Esophagus muscularis mucosa (tissue), 4 donors: ENCODE measurements around the gene LHFPL6. TPM values are rescaled to one million over a fixed set of nuclear protein-coding genes. Genes with fewer than 3 reads are reported as not detected.

Experiments
- DNase-seq: peaks from one replicate; pipeline ENCODE4 v3.0.0-alpha.2; 2017; ENCODE audit errors: extremely low spot score
- H3K27ac ChIP-seq, 4 donors: fragments of 200-600 bp; sonication (generic); replicated peaks in 1 of 4; 1 replicate in 3 of 4; 2 replicates in 1 of 4; pipeline ENCODE4 v1.5.1; 2016 to 2019; ENCODE audit warnings: mild to moderate bottlenecking in 1 of 4
- H3K27me3 ChIP-seq, 4 donors: fragments of 200-600 bp; sonication (generic); one replicate each; pipeline versions ENCODE4 v1.5.1 to v1.6.0; 2016 to 2019
- H3K36me3 ChIP-seq, 4 donors: fragments of 200-600 bp; sonication (generic); one replicate each; pipeline ENCODE4 v1.5.1; 2016 to 2019
- H3K4me1 ChIP-seq, 4 donors: fragments of 200-600 bp; sonication (generic); one replicate each; pipeline ENCODE4 v1.5.1; 2016 to 2019
- H3K4me3 ChIP-seq, 4 donors: fragments of 200-600 bp; sonication (generic); 1 replicate in 2 of 4; 2 replicates in 2 of 4; pipeline ENCODE4 v1.5.1; 2016 to 2019; ENCODE audit warnings: mild to moderate bottlenecking in 4 of 4, moderate library complexity in 1 of 4
- H3K9me3 ChIP-seq, 4 donors: fragments of 200-600 bp; sonication (generic); 1 replicate in 3 of 4; 2 replicates in 1 of 4; pipeline ENCODE4 v1.5.1; 2016 to 2019
- EP300 ChIP-seq: sonication (generic); formaldehyde crosslinking; IDR thresholded peaks from one replicate; pipeline ENCODE4 v1.6.1; 2017; ENCODE audit warnings: antibody characterized with exemption
- POLR2A ChIP-seq: fragments of 450-650 bp; IDR thresholded peaks from one replicate; pipeline ENCODE4 v1.6.1; 2017; ENCODE audit warnings: antibody characterized with exemption, moderate library complexity, mild to moderate bottlenecking, low read depth
- POLR2AphosphoS5 ChIP-seq, 2 donors: sonication (generic); formaldehyde crosslinking; IDR thresholded peaks; one replicate each; pipeline ENCODE4 v1.6.1; 2017; ENCODE audit warnings: antibody characterized with exemption in 2 of 2
- WGBS: methylation state at CpG from one replicate; pipeline ENCODE4 v1.1.5; 2018; 5-methylcytosine and 5-hydroxymethylcytosine counted together
- intact Hi-C: fragments of 100-400 bp; cut with DNase I; formaldehyde crosslinking; loops from one replicate; pipeline ENCODE4 v1.15.1; 2023
- total RNA-seq, 4 donors: library from RNA; depleted of rRNA; stranded (reverse); fragments of >200 nt; gene quantifications; one replicate each; pipeline versions ENCODE4 v1.1.0 to v1.2.1, GENCODE V29; 2016
- TF ChIP-seq, protein P1 (sequence below), 3 experiments: fragments of 200-600 bp in 2 of 3; fragments of 450-650 bp in 1 of 3; sonication (generic) in 2 of 3; IDR thresholded peaks; one replicate each; pipeline ENCODE4 v1.5.1; 2017 to 2019; ENCODE audit warnings: antibody characterized with exemption in 3 of 3, mild to moderate bottlenecking in 2 of 3, moderate library complexity in 1 of 3

LHFPL6 gene
- total RNA-seq, 4 donors from 2014 or later = 55.6 to 75.9 (median 72.0) TPM

DNA sequence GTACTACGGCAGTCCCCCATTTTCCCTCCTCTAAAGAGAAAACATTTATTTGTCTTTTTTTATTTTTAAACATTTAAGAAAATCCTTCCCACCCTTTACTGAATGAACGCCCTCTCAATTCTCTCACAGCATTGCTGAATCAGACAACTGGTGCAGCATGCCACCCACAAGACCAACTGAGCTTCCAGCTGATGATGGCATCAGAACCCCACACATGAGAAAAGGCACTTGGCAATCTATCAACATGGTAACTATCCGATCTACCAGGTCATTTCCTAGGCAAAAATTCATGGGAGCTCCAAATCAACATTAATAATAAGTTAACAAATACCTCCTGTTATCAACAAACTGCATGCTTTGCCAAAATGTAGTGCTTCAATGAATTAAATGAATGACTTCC is 43.1 kb downstream of the LHFPL6 start:
- intact Hi-C loops = no loop called here
- Histone ChIP-seq H3K36me3 (no peaks in the 10 kb centered on the region), H3K27ac (no peak overlapping the region), H3K27me3 (no peaks in the 10 kb centered on the region), H3K9me3 (no peaks in the 10 kb centered on the region), H3K4me1 (peaks cover 10 to 20% (median 16%) of the 10 kb centered on the region in 4 donors), H3K4me3 (no peak overlapping the region)
- TF ChIP-seq, protein P1, sequence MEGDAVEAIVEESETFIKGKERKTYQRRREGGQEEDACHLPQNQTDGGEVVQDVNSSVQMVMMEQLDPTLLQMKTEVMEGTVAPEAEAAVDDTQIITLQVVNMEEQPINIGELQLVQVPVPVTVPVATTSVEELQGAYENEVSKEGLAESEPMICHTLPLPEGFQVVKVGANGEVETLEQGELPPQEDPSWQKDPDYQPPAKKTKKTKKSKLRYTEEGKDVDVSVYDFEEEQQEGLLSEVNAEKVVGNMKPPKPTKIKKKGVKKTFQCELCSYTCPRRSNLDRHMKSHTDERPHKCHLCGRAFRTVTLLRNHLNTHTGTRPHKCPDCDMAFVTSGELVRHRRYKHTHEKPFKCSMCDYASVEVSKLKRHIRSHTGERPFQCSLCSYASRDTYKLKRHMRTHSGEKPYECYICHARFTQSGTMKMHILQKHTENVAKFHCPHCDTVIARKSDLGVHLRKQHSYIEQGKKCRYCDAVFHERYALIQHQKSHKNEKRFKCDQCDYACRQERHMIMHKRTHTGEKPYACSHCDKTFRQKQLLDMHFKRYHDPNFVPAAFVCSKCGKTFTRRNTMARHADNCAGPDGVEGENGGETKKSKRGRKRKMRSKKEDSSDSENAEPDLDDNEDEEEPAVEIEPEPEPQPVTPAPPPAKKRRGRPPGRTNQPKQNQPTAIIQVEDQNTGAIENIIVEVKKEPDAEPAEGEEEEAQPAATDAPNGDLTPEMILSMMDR (IDR thresholded peaks at IDR 0.05) = no peak
- TF ChIP-seq EP300 (no peak), POLR2A (no peak), POLR2AphosphoS5 (IDR thresholded peaks at IDR 0.05) (no peak)
- 91% methylated on average over 3 of the region's 3 CpGs for WGBS
- no peak for DNase-seq

GRCh38 chr13:39557285-39557955 is 45.6 kb downstream of the LHFPL6 start:
- intact Hi-C loops = no loop called here
- TF ChIP-seq, protein P1 (IDR thresholded peaks at IDR 0.05) = no peak
- no peak for TF ChIP-seq POLR2AphosphoS5 (IDR thresholded peaks at IDR 0.05)
- no peak for TF ChIP-seq EP300
- no peak for TF ChIP-seq POLR2A

DNA sequence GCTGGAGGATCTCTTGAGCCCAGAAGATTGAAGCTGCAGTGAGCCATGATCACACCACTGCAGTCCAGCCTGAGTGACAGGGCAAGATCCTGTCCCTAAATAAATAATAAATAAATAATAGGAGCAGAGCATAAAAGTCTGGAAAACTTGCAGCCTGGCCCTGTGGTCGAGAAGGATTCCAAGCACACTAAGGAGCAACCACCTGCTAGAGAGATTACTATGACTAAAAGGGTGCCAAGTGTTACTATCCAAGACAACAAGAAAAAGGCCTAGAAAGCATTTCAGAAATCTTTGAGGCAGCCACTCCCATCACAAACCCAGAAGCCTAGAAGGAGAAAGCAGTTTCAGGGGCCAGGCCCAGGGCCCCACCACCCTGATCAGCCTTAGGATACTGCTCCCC is 46.1 kb downstream of the LHFPL6 start:
- WGBS = 83% methylated on average over 1 of the region's 1 CpG
- H3K9me3 ChIP-seq = no peaks in the 10 kb centered on the region
- H3K4me1 ChIP-seq = peaks cover 0 to 3% (median 0%) of the 10 kb centered on the region in 4 donors
- TF ChIP-seq POLR2AphosphoS5 (IDR thresholded peaks at IDR 0.05) (no peak), EP300 (no peak), POLR2A (no peak)
- TF ChIP-seq, protein P1 (IDR thresholded peaks at IDR 0.05) = no peak
- H3K4me3 ChIP-seq = no peak overlapping the region
- H3K27ac ChIP-seq = no peak overlapping the region
- H3K36me3 ChIP-seq = peaks cover 0 to 6% (median 2%) of the 10 kb centered on the region in 4 donors
- intact Hi-C loops = no loop called here
- no peaks in the 10 kb centered on the region for H3K27me3 ChIP-seq
- no peak for DNase-seq

More at GRCh38 chr13:39557285-39557955, 45.6 kb downstream of the LHFPL6 start:
- H3K9me3 ChIP-seq = no peaks in the 10 kb centered on the region
- H3K27me3 ChIP-seq = no peaks in the 10 kb centered on the region
- 95% methylated on average over 10 of the region's 12 CpGs for WGBS
- peaks cover 0 to 3% (median under 1%) of the 10 kb centered on the region in 4 donors for H3K36me3 ChIP-seq
- peaks cover 0 to 3% (median 0%) of the 10 kb centered on the region in 4 donors for H3K4me1 ChIP-seq
- H3K27ac ChIP-seq = no peak overlapping the region
- DNase-seq = no peak
- no peak overlapping the region for H3K4me3 ChIP-seq

- TF ChIP-seq, protein P1 (IDR thresholded peaks at IDR 0.05) = no peak
- TF ChIP-seq POLR2A = no peak
- no peak for TF ChIP-seq POLR2AphosphoS5 (IDR thresholded peaks at IDR 0.05)
- no peak for TF ChIP-seq EP300
- H3K27me3 ChIP-seq = no peaks in the 10 kb centered on the region
- WGBS = 79% methylated on average over 3 of the region's 3 CpGs
- no peak overlapping the region for H3K4me3 ChIP-seq
- H3K27ac ChIP-seq = no peak overlapping the region
- H3K4me1 ChIP-seq = peaks cover 0 to 3% (median 0%) of the 10 kb centered on the region in 4 donors
- H3K36me3 ChIP-seq = peaks cover 0 to 6% (median 2%) of the 10 kb centered on the region in 4 donors
- DNase-seq = no peak
- intact Hi-C loops = no loop called here
- no peaks in the 10 kb centered on the region for H3K9me3 ChIP-seq
Measured at GRCh38 chr13:39554371-39554770, 48.6 kb downstream of the LHFPL6 start.
